ENCODE results near the gene DIAPH2.

- TF ChIP-seq POLR2A (IDR thresholded peaks at IDR 0.05; ENCODE audit: low read depth, low read length), result no peak
- no peak for TF ChIP-seq TAF1 (IDR thresholded peaks at IDR 0.05; ENCODE audit: borderline replicate concordance, low read depth, low read length)
These were observed 702.4 kb downstream of the DIAPH2 start for GRCh38 chrX:97387004-97387403.

All from GM12892 (cell line).